ENCODE measurements around the gene YPEL2.
"Not testable (repeated sequence)": the region's sequence is repeated elsewhere in the genome, so short reads cannot be mapped to it uniquely, and the experiment has no call there.

The YPEL2 gene

GRCh38 chr17:59404471-59404870 is 73.0 kb downstream of the YPEL2 start:
- DNase-seq (ENCODE audit: low read depth in 1 of 2, low spot score in 1 of 2) = no peak

- DNase-seq (ENCODE audit: low read depth in 1 of 2, low spot score in 1 of 2) = no peak
Observed at GRCh38 chr17:59405944-59406705, 74.7 kb downstream of the YPEL2 start.

GRCh38 chr17:59406808-59407381 is 75.4 kb downstream of the YPEL2 start:
- no peak for DNase-seq (ENCODE audit: low read depth in 1 of 2, low spot score in 1 of 2)

GRCh38 chr17:59409336-59410048 is 78.0 kb downstream of the YPEL2 start:
- DNase-seq (ENCODE audit: low read depth in 1 of 2, low spot score in 1 of 2) = no peak

- DNase-seq (ENCODE audit: low read depth in 1 of 2, low spot score in 1 of 2) = no peak
Observed at GRCh38 chr17:59410049-59410437, 78.6 kb downstream of the YPEL2 start.

GRCh38 chr17:59412431-59412830 is 81.0 kb downstream of the YPEL2 start:
- DNase-seq (ENCODE audit: low read depth in 1 of 2, low spot score in 1 of 2) = not testable (repeated sequence)

GRCh38 chr17:59413014-59413766 is 81.7 kb downstream of the YPEL2 start:
- no peak for DNase-seq (ENCODE audit: low read depth in 1 of 2, low spot score in 1 of 2)

- no peak for DNase-seq (ENCODE audit: low read depth in 1 of 2, low spot score in 1 of 2)
Observed at GRCh38 chr17:59415397-59415796, 83.9 kb downstream of the YPEL2 start.

- DNase-seq (ENCODE audit: low read depth in 1 of 2, low spot score in 1 of 2) = no peak
Observed at GRCh38 chr17:59416184-59416583, 84.7 kb downstream of the YPEL2 start.

GRCh38 chr17:59417452-59417851 is 86.0 kb downstream of the YPEL2 start:
- DNase-seq (ENCODE audit: low read depth in 1 of 2, low spot score in 1 of 2) = no peak

GRCh38 chr17:59418732-59419166 is 87.3 kb downstream of the YPEL2 start:
- DNase-seq (ENCODE audit: low read depth in 1 of 2, low spot score in 1 of 2) = no peak

- no peak for DNase-seq (ENCODE audit: low read depth in 1 of 2, low spot score in 1 of 2)
Observed at GRCh38 chr17:59420901-59421300, 89.4 kb downstream of the YPEL2 start.

- no peak for DNase-seq (ENCODE audit: low read depth in 1 of 2, low spot score in 1 of 2)
Observed at GRCh38 chr17:59421722-59422121, 90.3 kb downstream of the YPEL2 start.

- no peak for DNase-seq (ENCODE audit: low read depth in 1 of 2, low spot score in 1 of 2)
Observed at GRCh38 chr17:59423137-59423724, 91.8 kb downstream of the YPEL2 start.

- DNase-seq (ENCODE audit: low read depth in 1 of 2, low spot score in 1 of 2) = no peak
Observed at GRCh38 chr17:59423903-59424302, 92.4 kb downstream of the YPEL2 start.

GRCh38 chr17:59424331-59424730 is 92.9 kb downstream of the YPEL2 start:
- DNase-seq (ENCODE audit: low read depth in 1 of 2, low spot score in 1 of 2) = no peak

GRCh38 chr17:59425085-59425931 is 93.9 kb downstream of the YPEL2 start:
- no peak for DNase-seq (ENCODE audit: low read depth in 1 of 2, low spot score in 1 of 2)

GRCh38 chr17:59426031-59426430 is 94.6 kb downstream of the YPEL2 start:
- no peak for DNase-seq (ENCODE audit: low read depth in 1 of 2, low spot score in 1 of 2)

GRCh38 chr17:59427425-59427921 is 96.0 kb downstream of the YPEL2 start:
- peak; percentile 18 to 47 for DNase-seq (ENCODE audit: low read depth in 1 of 2, low spot score in 1 of 2)

GRCh38 chr17:59427996-59428395 is 96.5 kb downstream of the YPEL2 start:
- no peak for DNase-seq (ENCODE audit: low read depth in 1 of 2, low spot score in 1 of 2)
